ENCODE results near the gene ADM5.

DNA sequence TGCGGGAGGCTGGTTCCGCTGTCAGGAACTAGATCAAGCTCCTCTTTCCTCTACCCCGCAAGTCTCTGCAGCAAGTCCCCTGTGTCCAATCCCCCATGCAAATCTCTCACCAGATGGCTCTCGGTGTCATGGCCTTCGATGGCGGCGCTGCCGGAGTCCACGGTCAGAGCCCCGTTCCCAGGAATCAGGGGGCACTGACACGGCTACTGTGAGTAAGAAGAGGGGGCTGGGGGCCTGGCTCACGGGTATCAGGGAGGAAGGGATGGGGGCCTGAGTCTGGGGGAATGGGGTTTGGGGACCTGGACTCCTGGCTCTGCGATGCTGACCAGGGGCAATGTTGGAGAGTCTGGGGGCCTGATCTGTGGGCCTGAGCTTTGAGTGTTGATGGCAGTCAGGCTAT lies 43.4 kb upstream of the ADM5 start:
- TF ChIP-seq, protein P1, sequence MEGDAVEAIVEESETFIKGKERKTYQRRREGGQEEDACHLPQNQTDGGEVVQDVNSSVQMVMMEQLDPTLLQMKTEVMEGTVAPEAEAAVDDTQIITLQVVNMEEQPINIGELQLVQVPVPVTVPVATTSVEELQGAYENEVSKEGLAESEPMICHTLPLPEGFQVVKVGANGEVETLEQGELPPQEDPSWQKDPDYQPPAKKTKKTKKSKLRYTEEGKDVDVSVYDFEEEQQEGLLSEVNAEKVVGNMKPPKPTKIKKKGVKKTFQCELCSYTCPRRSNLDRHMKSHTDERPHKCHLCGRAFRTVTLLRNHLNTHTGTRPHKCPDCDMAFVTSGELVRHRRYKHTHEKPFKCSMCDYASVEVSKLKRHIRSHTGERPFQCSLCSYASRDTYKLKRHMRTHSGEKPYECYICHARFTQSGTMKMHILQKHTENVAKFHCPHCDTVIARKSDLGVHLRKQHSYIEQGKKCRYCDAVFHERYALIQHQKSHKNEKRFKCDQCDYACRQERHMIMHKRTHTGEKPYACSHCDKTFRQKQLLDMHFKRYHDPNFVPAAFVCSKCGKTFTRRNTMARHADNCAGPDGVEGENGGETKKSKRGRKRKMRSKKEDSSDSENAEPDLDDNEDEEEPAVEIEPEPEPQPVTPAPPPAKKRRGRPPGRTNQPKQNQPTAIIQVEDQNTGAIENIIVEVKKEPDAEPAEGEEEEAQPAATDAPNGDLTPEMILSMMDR (conservative IDR thresholded peaks at IDR 0.05; ENCODE audit: low read depth in 2 of 2), result no peak
- no peak for TF ChIP-seq POLR2AphosphoS5 (IDR thresholded peaks at IDR 0.05; ENCODE audit: low read depth)
- no peak for TF ChIP-seq REST (IDR thresholded peaks at IDR 0.05; ENCODE audit: unreplicated experiment)
- TF ChIP-seq EZH2phosphoT487 (IDR thresholded peaks at IDR 0.05; ENCODE audit: unreplicated experiment), result no peak
- no peak for TF ChIP-seq EZH2 (IDR thresholded peaks at IDR 0.05; ENCODE audit: low read depth, unreplicated experiment)
- TF ChIP-seq NANOG (IDR thresholded peaks at IDR 0.05; ENCODE audit: borderline replicate concordance), result no peak
- TF ChIP-seq ZNF331 (CRISPR knock-in tag; IDR thresholded peaks at IDR 0.05; ENCODE audit: low read depth), result no peak

Data from GM23338 (cell line).